Mesendoderm (in vitro differentiated cells): Measurements from ENCODE around the gene PRDM15.

ENCODE experiments used
- DNase-seq: peaks from one replicate; pipeline ENCODE4 v3.0.0; 2013
- H2AK5ac ChIP-seq: 2 replicates; pipeline ENCODE4 v1.6.1; 2013; ENCODE audit warnings: low read length, inconsistent platforms
- H2BK120ac ChIP-seq: 2 replicates; pipeline ENCODE4 v1.6.1; 2013; ENCODE audit warnings: low read depth, mild to moderate bottlenecking, low read length, moderate library complexity, mixed read lengths
- H2BK15ac ChIP-seq: replicated peaks from 2 replicates; pipeline ENCODE4 v1.6.1; 2013; ENCODE audit warnings: low read depth, mild to moderate bottlenecking, moderate library complexity
- H2BK5ac ChIP-seq: 2 replicates; pipeline ENCODE4 v1.6.1; 2013; ENCODE audit warnings: low read length, inconsistent platforms
- H3K18ac ChIP-seq: 2 replicates; pipeline ENCODE4 v1.6.1; 2013; ENCODE audit warnings: mild to moderate bottlenecking, low read length, mixed read lengths
- H3K23ac ChIP-seq: one replicate; pipeline ENCODE4 v1.6.1; 2013; ENCODE audit warnings: low read length
- H3K27ac ChIP-seq: 2 replicates; pipeline ENCODE4 v1.5.1; 2013; ENCODE audit warnings: low read depth, mild to moderate bottlenecking, inconsistent platforms, low read length, moderate library complexity
- H3K27me3 ChIP-seq: 2 replicates; pipeline ENCODE4 v1.6.1; 2013; ENCODE audit warnings: low read length, control low read depth, mild to moderate bottlenecking, inconsistent platforms; ENCODE audit not compliant: insufficient read depth, poor library complexity
- H3K36me3 ChIP-seq: 2 replicates; pipeline ENCODE4 v1.6.1; 2013; ENCODE audit warnings: low read length, inconsistent platforms; ENCODE audit not compliant: control insufficient read depth, insufficient read depth
- H3K4ac ChIP-seq: one replicate; pipeline ENCODE4 v1.6.1; 2013; ENCODE audit warnings: low read depth, mild to moderate bottlenecking, low read length, moderate library complexity
- H3K4me1 ChIP-seq: 2 replicates; pipeline ENCODE4 v1.6.1; 2013; ENCODE audit warnings: low read depth, low read length, inconsistent platforms; ENCODE audit not compliant: control insufficient read depth
- H3K4me2 ChIP-seq: 2 replicates; pipeline ENCODE4 v1.6.1; 2013; ENCODE audit warnings: low read length
- H3K4me3 ChIP-seq: 2 replicates; pipeline ENCODE4 v1.5.1; 2013; ENCODE audit warnings: mild to moderate bottlenecking, low read length
- H3K56ac ChIP-seq: one replicate; pipeline ENCODE4 v1.6.1; 2013; ENCODE audit warnings: low read length
- H3K79me1 ChIP-seq: 2 replicates; pipeline ENCODE4 v1.6.1; 2013; ENCODE audit warnings: low read length, inconsistent platforms
- H3K79me2 ChIP-seq: 2 replicates; pipeline ENCODE4 v1.6.1; 2013; ENCODE audit warnings: mild to moderate bottlenecking, low read length; ENCODE audit not compliant: control insufficient read depth, insufficient read depth
- H3K9ac ChIP-seq: 2 replicates; pipeline ENCODE4 v1.6.1; 2013; ENCODE audit warnings: low read length, inconsistent platforms
- H4K5ac ChIP-seq: one replicate; pipeline ENCODE4 v1.6.1; 2013; ENCODE audit warnings: low read length
- H4K8ac ChIP-seq: one replicate; pipeline ENCODE4 v1.6.1; 2013; ENCODE audit warnings: low read depth, mild to moderate bottlenecking, control low read depth, low read length, moderate library complexity
- WGBS: extraction: QIAGEN DNeasy Blood & Tissue Kit; methylation state at CpG from one replicate; pipeline ENCODE4 v1.1.7; 2013; ENCODE audit warnings: low lambda C conversion rate, missing lambda C conversion rate; ENCODE audit not compliant: insufficient coverage; ENCODE audit errors: extremely low coverage; 5-methylcytosine and 5-hydroxymethylcytosine counted together

The PRDM15 gene

GRCh38 chr21:41833497-41834115 lies 45.5 kb downstream of the PRDM15 start:
- no peaks in the 10 kb centered on the region for H3K79me2 ChIP-seq
- no peaks in the 10 kb centered on the region for H3K4me1 ChIP-seq
- H3K79me1 ChIP-seq: no peaks in the 10 kb centered on the region
- H4K8ac ChIP-seq: no peak overlapping the region
- no peak overlapping the region for H3K18ac ChIP-seq
- no CpG with 5 or more reads among the region's 13 CpGs for WGBS
- no peak overlapping the region for H2BK5ac ChIP-seq
- no peak overlapping the region for H3K56ac ChIP-seq
- no peak overlapping the region for H3K9ac ChIP-seq
- no peak overlapping the region for H3K4ac ChIP-seq
- H2BK120ac ChIP-seq: no peak overlapping the region
- H2AK5ac ChIP-seq: no peak overlapping the region
- H2BK15ac ChIP-seq: no peak overlapping the region
- H3K27me3 ChIP-seq: no peaks in the 10 kb centered on the region
- no peak overlapping the region for H3K4me2 ChIP-seq
- H3K4me3 ChIP-seq: no peak overlapping the region
- no peak for DNase-seq
- no peak overlapping the region for H3K27ac ChIP-seq
- no peak overlapping the region for H3K23ac ChIP-seq
- H4K5ac ChIP-seq: no peak overlapping the region
- H3K36me3 ChIP-seq: no peaks in the 10 kb centered on the region

- DNase-seq: no peak
- Histone ChIP-seq H2BK120ac (no peak overlapping the region), H3K4me2 (no peak overlapping the region), H3K36me3 (no peaks in the 10 kb centered on the region), H2AK5ac (no peak overlapping the region), H3K4me1 (no peaks in the 10 kb centered on the region), H3K79me2 (no peaks in the 10 kb centered on the region), H3K79me1 (no peaks in the 10 kb centered on the region), H3K27me3 (no peaks in the 10 kb centered on the region), H3K56ac (no peak overlapping the region), H3K23ac (no peak overlapping the region), H2BK5ac (no peak overlapping the region), H3K27ac (no peak overlapping the region), H3K4ac (no peak overlapping the region), H3K4me3 (no peak overlapping the region), H4K8ac (no peak overlapping the region), H2BK15ac (no peak overlapping the region), H4K5ac (no peak overlapping the region), H3K18ac (no peak overlapping the region), H3K9ac (no peak overlapping the region)
- WGBS: no CpG with 5 or more reads among the region's 17 CpGs
These were observed 46.3 kb downstream of the PRDM15 start for GRCh38 chr21:41832596-41833496.

GRCh38 chr21:41831866-41832595 lies 47.1 kb downstream of the PRDM15 start:
- no peak overlapping the region for H3K4me3 ChIP-seq
- H3K4me1 ChIP-seq: no peaks in the 10 kb centered on the region
- H3K36me3 ChIP-seq: no peaks in the 10 kb centered on the region
- H3K79me2 ChIP-seq: no peaks in the 10 kb centered on the region
- no peak overlapping the region for H3K18ac ChIP-seq
- H2BK120ac ChIP-seq: no peak overlapping the region
- no peak overlapping the region for H3K56ac ChIP-seq
- WGBS: no CpG with 5 or more reads among the region's 17 CpGs
- no peak overlapping the region for H3K27ac ChIP-seq
- H3K27me3 ChIP-seq: no peaks in the 10 kb centered on the region
- no peak overlapping the region for H3K23ac ChIP-seq
- no peaks in the 10 kb centered on the region for H3K79me1 ChIP-seq
- no peak overlapping the region for H3K4ac ChIP-seq
- H2BK5ac ChIP-seq: no peak overlapping the region
- no peak overlapping the region for H3K9ac ChIP-seq
- no peak overlapping the region for H4K8ac ChIP-seq
- H4K5ac ChIP-seq: no peak overlapping the region
- H2BK15ac ChIP-seq: no peak overlapping the region
- no peak overlapping the region for H3K4me2 ChIP-seq
- H2AK5ac ChIP-seq: no peak overlapping the region
- no peak for DNase-seq

GRCh38 chr21:41831453-41831831 lies 47.7 kb downstream of the PRDM15 start:
- WGBS: no CpG with 5 or more reads among the region's 8 CpGs
- H3K79me2 ChIP-seq: no peaks in the 10 kb centered on the region
- no peaks in the 10 kb centered on the region for H3K27me3 ChIP-seq
- no peaks in the 10 kb centered on the region for H3K79me1 ChIP-seq
- H2BK120ac ChIP-seq: no peak overlapping the region
- no peaks in the 10 kb centered on the region for H3K4me1 ChIP-seq
- no peak overlapping the region for H3K27ac ChIP-seq
- H3K4me2 ChIP-seq: no peak overlapping the region
- DNase-seq: no peak
- H3K56ac ChIP-seq: no peak overlapping the region
- no peak overlapping the region for H3K4me3 ChIP-seq
- no peak overlapping the region for H2AK5ac ChIP-seq
- no peak overlapping the region for H4K5ac ChIP-seq
- H2BK15ac ChIP-seq: no peak overlapping the region
- no peak overlapping the region for H4K8ac ChIP-seq
- H3K9ac ChIP-seq: no peak overlapping the region
- H3K36me3 ChIP-seq: no peaks in the 10 kb centered on the region
- no peak overlapping the region for H3K23ac ChIP-seq
- no peak overlapping the region for H2BK5ac ChIP-seq
- no peak overlapping the region for H3K18ac ChIP-seq
- H3K4ac ChIP-seq: no peak overlapping the region

GRCh38 chr21:41830764-41831452 lies 48.2 kb downstream of the PRDM15 start:
- Histone ChIP-seq H3K27ac (no peak overlapping the region), H3K27me3 (no peaks in the 10 kb centered on the region), H3K4me3 (no peak overlapping the region), H2BK5ac (no peak overlapping the region), H3K4ac (no peak overlapping the region), H2AK5ac (no peak overlapping the region), H3K36me3 (no peaks in the 10 kb centered on the region), H3K18ac (no peak overlapping the region), H3K56ac (no peak overlapping the region), H3K79me2 (no peaks in the 10 kb centered on the region), H2BK15ac (no peak overlapping the region), H3K4me1 (no peaks in the 10 kb centered on the region), H3K4me2 (no peak overlapping the region), H3K23ac (no peak overlapping the region), H2BK120ac (no peak overlapping the region), H3K79me1 (no peaks in the 10 kb centered on the region), H4K8ac (no peak overlapping the region), H4K5ac (no peak overlapping the region), H3K9ac (no peak overlapping the region)
- WGBS: no CpG with 5 or more reads among the region's 21 CpGs
- DNase-seq: no peak
